ENCODE measurements around the gene ARSA. TPM values are rescaled to one million over a fixed set of nuclear protein-coding genes. Genes with fewer than 3 reads are reported as not detected.

Gene ARSA
- total RNA-seq, 1 experiment from 2014 or later: 16.6 TPM

GRCh38 chr22:50624347-50625130, 3.4 kb downstream of the ARSA start:
- H2AFZ ChIP-seq: no peak overlapping the region
- no peaks in the 10 kb centered on the region for H4K20me1 ChIP-seq (ENCODE audit: insufficient read depth)
- DNase-seq: no peak
- no peak overlapping the region for H3K4me3 ChIP-seq
- peaks cover 44% of the 10 kb centered on the region for H3K4me1 ChIP-seq (replicated peaks; ENCODE audit: insufficient read depth)
- no TSS peak for BruUV-seq (replicated peaks)
- peaks cover 7% of the 10 kb centered on the region; the same call in 1 of the 2 replicates for H3K79me2 ChIP-seq (ENCODE audit: low read depth)
- CTCF ChIA-PET: no interaction called here
- H3K27me3 ChIP-seq (ENCODE audit: insufficient read depth, low read depth): no peaks in the 10 kb centered on the region
- no peak for TF ChIP-seq CTCF (conservative IDR thresholded peaks at IDR 0.05)
- no peak for TF ChIP-seq EZH2 (IDR thresholded peaks at IDR 0.05; ENCODE audit: low read depth)
- POLR2A ChIA-PET (ENCODE audit: unreplicated experiment): no interaction called here
- H3K36me3 ChIP-seq (ENCODE audit: low read depth): no peaks in the 10 kb centered on the region
- H3K27ac ChIP-seq: no peak overlapping the region
- intact Hi-C loops (cut with micrococcal nuclease; ENCODE audit: unreplicated experiment): loop anchor here (5.0 kb wide), 1 partner anchor 372 kb away; the partner anchor contains the start of gene HDAC10
- H3K9me2 ChIP-seq (ENCODE audit: insufficient read depth): no peaks in the 10 kb centered on the region
- H3K9me3 ChIP-seq (ENCODE audit: insufficient read depth, low read depth): no peaks in the 10 kb centered on the region
- no peak overlapping the region for H3K4me2 ChIP-seq
- peaks cover 22% of the 10 kb centered on the region for H3F3A ChIP-seq (ENCODE audit: insufficient read depth, low read depth)

GRCh38 chr22:50622723-50623327, 5.1 kb downstream of the ARSA start:
- Histone ChIP-seq H4K20me1 (ENCODE audit: insufficient read depth) (no peaks in the 10 kb centered on the region), H3K4me2 (peak overlapping the region; percentile 81), H3K4me3 (no peak overlapping the region), H3F3A (ENCODE audit: insufficient read depth, low read depth) (peaks cover 21% of the 10 kb centered on the region), H3K4me1 (replicated peaks; ENCODE audit: insufficient read depth) (peaks cover 40% of the 10 kb centered on the region), H3K79me2 (ENCODE audit: low read depth) (no peaks in the 10 kb centered on the region), H3K9me3 (ENCODE audit: insufficient read depth, low read depth) (no peaks in the 10 kb centered on the region), H3K9me2 (ENCODE audit: insufficient read depth) (no peaks in the 10 kb centered on the region), H3K27ac (no peak overlapping the region), H3K36me3 (ENCODE audit: low read depth) (no peaks in the 10 kb centered on the region), H3K27me3 (ENCODE audit: insufficient read depth, low read depth) (no peaks in the 10 kb centered on the region), H2AFZ (no peak overlapping the region)
- ChIA-PET POLR2A (ENCODE audit: unreplicated experiment) (no interaction called here), CTCF (no interaction called here)
- DNase-seq: no peak
- no TSS peak for BruUV-seq (replicated peaks)
- TF ChIP-seq EZH2 (IDR thresholded peaks at IDR 0.05; ENCODE audit: low read depth) (no peak), CTCF (conservative IDR thresholded peaks at IDR 0.05) (no peak)
- intact Hi-C loops (cut with micrococcal nuclease; ENCODE audit: unreplicated experiment): loop anchor here (5.0 kb wide), 1 partner anchor 371 kb away; the partner anchor contains the start of gene HDAC10

- intact Hi-C loops (cut with micrococcal nuclease; ENCODE audit: unreplicated experiment): loop anchor here (2.0 to 5.0 kb wide), 3 partner anchors 69 to 370 kb away; partner anchors contain the start of gene HDAC10
- no peak overlapping the region for H3K27ac ChIP-seq
- H3K4me2 ChIP-seq: peak overlapping the region; percentile 81
- no peaks in the 10 kb centered on the region for H3K27me3 ChIP-seq (ENCODE audit: insufficient read depth, low read depth)
- H3F3A ChIP-seq (ENCODE audit: insufficient read depth, low read depth): peaks cover 15% of the 10 kb centered on the region
- H2AFZ ChIP-seq: peak overlapping the region; percentile 61
- no peaks in the 10 kb centered on the region for H3K9me2 ChIP-seq (ENCODE audit: insufficient read depth)
- H3K9me3 ChIP-seq (ENCODE audit: insufficient read depth, low read depth): no peaks in the 10 kb centered on the region
- POLR2A ChIA-PET (ENCODE audit: unreplicated experiment): no interaction called here
- DNase-seq: no peak
- H3K4me3 ChIP-seq: peak overlapping the region; percentile 38; the same call in 1 of the 2 replicates
- H3K4me1 ChIP-seq (replicated peaks; ENCODE audit: insufficient read depth): peaks cover 34% of the 10 kb centered on the region
- no TSS peak for BruUV-seq (replicated peaks)
- TF ChIP-seq CTCF (conservative IDR thresholded peaks at IDR 0.05): peak; percentile 45; the same call in 1 of the 2 replicates
- no peak for TF ChIP-seq EZH2 (IDR thresholded peaks at IDR 0.05; ENCODE audit: low read depth)
- H3K79me2 ChIP-seq (ENCODE audit: low read depth): no peaks in the 10 kb centered on the region
- CTCF ChIA-PET: interaction anchor here (2.0 kb wide), 1 partner anchor 96 kb away, joined by 8 read pairs; the partner anchor contains the start of gene SCO2
- no peaks in the 10 kb centered on the region for H3K36me3 ChIP-seq (ENCODE audit: low read depth)
- no peaks in the 10 kb centered on the region for H4K20me1 ChIP-seq (ENCODE audit: insufficient read depth)
Measured at GRCh38 chr22:50621948-50622722, 5.8 kb downstream of the ARSA start.
